ENCODE data around the gene SPPL2C. TPM values are rescaled to one million over a fixed set of nuclear protein-coding genes. Genes with fewer than 3 reads are reported as not detected.

Gene SPPL2C
- total and polyA plus RNA-seq, 2 of the 8 experiments (the other 6 are each of a cell fraction or from before 2014, with no cell fraction given), result not detected

DNA sequence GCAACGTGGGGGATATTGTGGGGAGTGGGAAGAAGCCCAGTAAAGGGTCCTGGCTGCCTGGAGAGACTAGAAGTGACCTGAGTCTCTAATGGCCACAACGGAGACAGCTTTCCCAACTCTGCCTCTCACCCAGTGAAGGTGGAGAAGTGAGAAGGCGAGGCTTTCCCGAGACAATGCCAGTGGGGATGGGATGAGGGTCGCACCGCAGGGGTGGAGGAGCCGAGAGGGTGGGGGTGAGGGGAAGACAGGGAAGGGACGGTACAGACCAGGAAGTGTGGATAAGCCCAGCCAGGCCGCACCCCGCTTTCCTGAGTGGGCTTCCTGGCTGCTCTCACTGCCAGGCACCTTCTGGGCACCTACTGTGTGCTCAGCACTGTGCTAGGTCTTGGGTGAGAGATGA, 7.5 kb upstream of the SPPL2C start (continued):
- TF ChIP-seq KDM1A (IDR thresholded peaks at IDR 0.05; ENCODE audit: borderline replicate concordance, low read length) (no peak), SP1 (IDR thresholded peaks at IDR 0.05; ENCODE audit: low read depth, low read length) (no peak), SIN3A (conservative IDR thresholded peaks at IDR 0.05 in 1 of 2, IDR thresholded peaks at IDR 0.05 in 1 of 2; ENCODE audit: low read depth in 1 of 2, low read length in 2 of 2) (no peak), SP2 (IDR thresholded peaks at IDR 0.05; ENCODE audit: low read length) (no peak), EP300 (IDR thresholded peaks at IDR 0.05; ENCODE audit: borderline replicate concordance in 1 of 2, low read depth in 2 of 2, low read length in 2 of 2) (no peak), POLR2AphosphoS5 (IDR thresholded peaks at IDR 0.05; ENCODE audit: low read depth, low read length) (no peak)

Data from H1 (cell line).